Thoracic aorta (tissue), 2 donors: ENCODE measurements around the gene ANKMY2. TPM values are rescaled to one million over a fixed set of nuclear protein-coding genes. Genes with fewer than 3 reads are reported as not detected.
A peak's percentile ranks its signal among the peaks of the same experiment; 100 is the strongest.

ENCODE experiments used
- ATAC-seq: fragments of 150-250 bp; one replicate; pipeline ENCODE4 v1.8.0; 2017; ENCODE audit warnings: low read depth; ENCODE audit not compliant: insufficient number of reproducible peaks, low FRiP score
- DNase-seq: peaks from one replicate; pipeline ENCODE4 v3.0.0-alpha.2; 2020; ENCODE audit warnings: low spot score
- H3K27ac ChIP-seq, 2 donors: fragments of 200-600 bp; sonication (generic); 1 replicate in 1 of 2; 2 replicates in 1 of 2; pipeline ENCODE4 v1.5.1; 2016; ENCODE audit warnings: mild to moderate bottlenecking in 2 of 2, moderate library complexity in 2 of 2
- H3K27me3 ChIP-seq: fragments of 200-600 bp; sonication (generic); replicated peaks from 2 replicates; pipeline ENCODE4 v1.6.0; 2016; ENCODE audit warnings: mild to moderate bottlenecking; ENCODE audit not compliant: insufficient read depth
- H3K36me3 ChIP-seq: fragments of 200-600 bp; sonication (generic); one replicate; pipeline ENCODE4 v1.5.1; 2016
- H3K4me1 ChIP-seq, 2 donors: fragments of 200-600 bp; sonication (generic); 1 replicate in 1 of 2; 2 replicates in 1 of 2; pipeline versions ENCODE4 v1.5.1 to v1.6.0; 2016; ENCODE audit warnings: low read depth in 2 of 2, mild to moderate bottlenecking in 1 of 2; ENCODE audit not compliant: control insufficient read depth in 1 of 2
- H3K4me3 ChIP-seq: fragments of 200-600 bp; sonication (generic); 2 replicates; pipeline ENCODE4 v1.5.1; 2016; ENCODE audit warnings: mild to moderate bottlenecking
- H3K9me3 ChIP-seq: fragments of 200-600 bp; sonication (generic); 2 replicates; pipeline ENCODE4 v1.5.1; 2016
- CTCF ChIP-seq: fragments of 200-600 bp; sonication (generic); IDR thresholded peaks from one replicate; pipeline ENCODE4 v1.5.1; 2019; ENCODE audit warnings: antibody characterized with exemption
- total RNA-seq, 2 donors: library from RNA; depleted of rRNA; stranded (reverse); fragments of >200 nt; gene quantifications; one replicate each; pipeline versions ENCODE4 v1.1.0 to v1.2.3, GENCODE V29; 2016

ANKMY2 gene
- 10 to 100 TPM in 1 of 2 donors, 1 to 10 TPM in 1; 9.1 to 10.2 TPM for total RNA-seq

GRCh38 chr7:16645593-16646471 lies at the start of gene ANKMY2, which contains the start of gene BZW2:
Gene ANKMY2, minus strand, starts transcription at chr7:16645754. Its CDS starts 181 bp downstream, at chr7:16645573.
Gene BZW2, plus strand, starts transcription at chr7:16646181. Its CDS starts 19,263 bp downstream, at chr7:16665444.
- DNase-seq (peak; percentile 66), ATAC-seq (peak; percentile 97)
- H3K27ac ChIP-seq, result peak within 1 kb of the TSS; percentile 89 to 93
- no peaks in the 10 kb centered on the region for H3K27me3 ChIP-seq
- H3K4me1 ChIP-seq, result peaks cover 21 to 32% of the 10 kb centered on the region in 2 donors
- H3K9me3 ChIP-seq, result no peaks in the 10 kb centered on the region
- H3K4me3 ChIP-seq, result peak within 1 kb of the TSS; percentile 94
- no peak for TF ChIP-seq CTCF
- no peaks in the 10 kb centered on the region for H3K36me3 ChIP-seq

GRCh38 chr7:16694806-16695205 lies 49.3 kb upstream of the ANKMY2 start:
- no peak overlapping the region for H3K4me3 ChIP-seq
- TF ChIP-seq CTCF, result no peak
- no peaks in the 10 kb centered on the region for H3K36me3 ChIP-seq
- no peaks in the 10 kb centered on the region for H3K9me3 ChIP-seq
- DNase-seq (no peak), ATAC-seq (no peak)
- H3K4me1 ChIP-seq, result peaks cover 10 to 21% of the 10 kb centered on the region in 2 donors
- H3K27me3 ChIP-seq, result no peaks in the 10 kb centered on the region
- H3K27ac ChIP-seq, result no peak overlapping the region

GRCh38 chr7:16693601-16694318 lies 48.2 kb upstream of the ANKMY2 start:
- Histone ChIP-seq H3K36me3 (no peaks in the 10 kb centered on the region), H3K4me1 (peaks cover 4 to 11% of the 10 kb centered on the region in 2 donors), H3K4me3 (no peak overlapping the region), H3K9me3 (no peaks in the 10 kb centered on the region), H3K27ac (no peak overlapping the region), H3K27me3 (no peaks in the 10 kb centered on the region)
- no peak for ATAC-seq
- no peak for DNase-seq
- no peak for TF ChIP-seq CTCF

- TF ChIP-seq CTCF, result no peak
- DNase-seq (no peak), ATAC-seq (no peak)
- Histone ChIP-seq H3K27ac (no peak overlapping the region), H3K27me3 (no peaks in the 10 kb centered on the region), H3K36me3 (no peaks in the 10 kb centered on the region), H3K4me3 (no peak overlapping the region), H3K4me1 (no peaks in the 10 kb centered on the region), H3K9me3 (no peaks in the 10 kb centered on the region)
Observed at GRCh38 chr7:16691241-16691640, 45.7 kb upstream of the ANKMY2 start.

GRCh38 chr7:16688249-16688648 lies 42.7 kb upstream of the ANKMY2 start:
- DNase-seq (no peak), ATAC-seq (no peak)
- no peak overlapping the region for H3K27ac ChIP-seq
- peaks cover 1% of the 10 kb centered on the region for H3K36me3 ChIP-seq
- TF ChIP-seq CTCF, result no peak
- no peaks in the 10 kb centered on the region for H3K27me3 ChIP-seq
- no peak overlapping the region for H3K4me3 ChIP-seq
- no peaks in the 10 kb centered on the region for H3K4me1 ChIP-seq
- no peaks in the 10 kb centered on the region for H3K9me3 ChIP-seq
